Muscle of back (tissue), 11 donors: ENCODE results near the gene ACBD4. TPM values are rescaled to one million over a fixed set of nuclear protein-coding genes. Genes with fewer than 3 reads are reported as not detected.

ENCODE experiments used
- DNase-seq, 3 donors: peaks; one replicate each; pipeline versions ENCODE4 v3.0.0 to v3.0.0-alpha.2; 2013
- polyA plus RNA-seq, 10 donors: library from polyadenylated mRNA; unstranded; fragments of 120-200 nt; gene quantifications; one replicate each; pipeline ENCODE4 v1.2.1, GENCODE V29; 2013; ENCODE audit not compliant: insufficient read length in 10 of 10

Gene ACBD4
- polyA plus RNA-seq, 10 donors, result 3.9 to 7.0 (median 5.3) TPM

DNA sequence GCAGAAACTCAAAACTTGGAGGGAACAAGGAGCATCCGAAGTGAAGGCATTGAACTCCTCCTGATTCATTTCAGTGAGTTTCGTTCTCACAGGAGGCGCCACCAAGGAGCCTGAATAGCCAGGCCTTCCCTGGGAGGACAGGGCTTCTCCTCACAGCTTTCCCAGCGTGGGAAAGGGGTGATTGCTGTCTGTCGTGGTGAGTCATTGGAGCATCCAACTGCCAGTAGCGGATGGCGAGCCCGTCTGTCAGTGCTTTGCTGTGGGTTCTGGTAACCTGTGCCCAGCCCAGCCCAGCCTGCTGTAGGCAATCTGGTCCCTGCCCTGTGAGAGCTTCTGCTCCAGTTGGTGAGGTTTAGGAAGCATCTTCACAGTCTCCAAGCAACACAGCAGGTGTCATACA, 31.5 kb upstream of the ACBD4 start:
- no peak for DNase-seq

GRCh38 chr17:45104497-45104896, 31.0 kb upstream of the ACBD4 start:
- no peak for DNase-seq

DNA sequence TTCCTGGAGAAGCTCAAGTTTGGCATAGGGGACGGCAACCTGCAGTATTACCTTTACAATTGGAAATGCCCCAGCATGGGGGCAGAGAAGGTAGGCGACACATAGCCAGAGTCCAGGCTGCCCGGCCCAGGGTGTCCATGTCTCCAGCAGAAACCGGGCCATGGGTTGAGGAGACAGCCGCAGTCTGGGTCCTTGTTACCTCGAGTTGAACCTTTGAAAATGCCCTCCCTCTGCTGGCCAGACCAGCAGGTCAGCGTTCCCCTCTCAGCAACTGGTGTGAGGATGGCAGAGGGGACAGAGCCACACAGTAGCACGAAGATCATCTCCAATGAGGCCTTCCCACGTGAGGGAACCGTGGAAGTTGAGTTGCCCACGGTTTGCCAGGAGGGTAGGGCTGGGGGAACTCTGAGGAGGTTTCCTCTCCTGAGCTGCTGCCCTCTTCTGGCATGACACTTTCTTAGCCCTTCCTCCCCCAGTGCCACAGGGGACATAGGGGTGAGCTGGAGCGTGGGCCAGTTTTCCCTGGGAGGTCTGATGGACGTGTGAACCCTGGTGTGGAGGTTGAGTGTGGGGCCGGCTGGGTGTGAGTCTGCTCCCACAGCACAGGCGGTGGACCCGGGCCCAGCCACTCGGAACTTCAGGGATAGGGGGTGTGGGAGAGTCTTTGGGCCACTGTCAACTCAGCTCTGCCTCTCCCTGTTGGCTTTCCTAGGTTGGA, 30.4 kb upstream of the ACBD4 start:
- DNase-seq, result no peak

DNA sequence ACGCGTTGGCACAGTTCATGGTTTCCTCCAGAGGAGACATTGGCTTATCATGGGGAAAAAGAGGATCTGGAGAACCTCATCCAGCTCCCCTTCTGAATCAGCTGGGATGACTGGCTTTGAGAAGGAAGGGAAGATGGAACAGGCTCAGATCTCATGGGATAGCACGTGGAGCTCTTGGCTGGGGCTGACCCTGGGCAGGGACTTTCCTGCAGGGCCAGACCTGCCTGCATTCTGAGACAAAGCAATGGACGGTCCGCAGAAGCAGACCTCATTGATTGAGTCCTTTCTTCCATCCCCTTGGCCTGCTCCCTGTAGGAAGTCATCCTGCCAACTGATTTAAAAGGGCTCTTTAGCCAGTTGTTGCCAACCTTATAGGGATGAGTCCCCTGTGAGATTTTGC, 29.4 kb upstream of the ACBD4 start:
- DNase-seq, result peak in 1 of 3 donors; percentile 53

- DNase-seq, result no peak
Observed at GRCh38 chr17:45106582-45106981, 28.9 kb upstream of the ACBD4 start.

DNA sequence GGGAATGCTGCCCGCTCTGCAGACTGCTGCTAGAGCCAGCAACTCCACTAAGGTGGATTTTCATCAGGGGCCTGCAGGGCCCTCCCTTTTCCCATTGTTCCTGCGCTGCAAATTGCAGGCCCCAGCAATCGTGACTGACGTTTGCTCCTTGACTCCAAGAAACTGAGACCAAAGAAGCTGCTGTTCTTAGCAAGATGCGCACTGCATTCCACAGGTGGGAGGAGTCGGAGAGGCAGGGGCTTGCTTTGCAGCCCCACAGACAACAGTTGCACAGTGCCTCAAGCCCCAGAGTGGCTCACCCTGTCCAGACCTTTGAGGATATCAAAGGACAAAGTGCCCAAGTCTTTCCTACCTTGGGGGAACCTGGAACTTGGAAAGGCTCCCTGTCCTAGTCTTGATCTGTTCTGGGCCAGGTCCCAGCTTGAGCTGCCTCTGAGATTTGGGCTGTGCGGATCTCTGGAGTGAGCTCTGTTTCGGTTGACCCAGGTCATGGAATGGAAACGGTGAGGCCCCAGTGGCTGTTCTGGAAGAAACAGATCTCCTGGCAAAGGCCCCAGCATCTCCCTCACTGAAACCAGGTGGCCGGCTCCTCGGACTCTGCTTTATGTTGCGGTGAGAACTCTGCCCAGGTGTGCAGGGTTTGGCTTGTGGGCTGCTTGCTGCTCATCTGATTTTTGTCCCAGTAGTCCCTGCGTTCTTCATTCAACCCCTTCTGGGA, 28.0 kb upstream of the ACBD4 start:
- peak in 1 of 3 donors; percentile 78 for DNase-seq

DNA sequence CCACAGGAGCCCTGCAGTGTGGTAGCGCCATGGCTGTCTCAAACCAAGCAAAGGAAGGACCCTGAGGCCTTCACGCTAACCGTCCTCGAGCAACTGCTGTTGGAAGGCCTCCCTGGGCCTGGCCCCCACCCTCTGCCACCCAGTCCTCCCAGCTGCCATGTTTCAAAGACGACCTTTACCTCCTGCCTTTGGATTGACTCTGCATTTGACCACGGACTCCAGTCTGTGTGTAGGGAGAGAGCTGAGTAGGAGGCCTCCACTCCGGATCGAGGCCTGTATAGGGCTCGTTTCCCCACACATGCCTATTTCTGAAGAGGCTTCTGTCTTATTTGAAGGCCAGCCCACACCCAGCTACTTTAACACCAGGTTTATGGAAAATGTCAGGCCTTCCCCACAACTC, 27.4 kb upstream of the ACBD4 start:
- DNase-seq, result no peak

DNA sequence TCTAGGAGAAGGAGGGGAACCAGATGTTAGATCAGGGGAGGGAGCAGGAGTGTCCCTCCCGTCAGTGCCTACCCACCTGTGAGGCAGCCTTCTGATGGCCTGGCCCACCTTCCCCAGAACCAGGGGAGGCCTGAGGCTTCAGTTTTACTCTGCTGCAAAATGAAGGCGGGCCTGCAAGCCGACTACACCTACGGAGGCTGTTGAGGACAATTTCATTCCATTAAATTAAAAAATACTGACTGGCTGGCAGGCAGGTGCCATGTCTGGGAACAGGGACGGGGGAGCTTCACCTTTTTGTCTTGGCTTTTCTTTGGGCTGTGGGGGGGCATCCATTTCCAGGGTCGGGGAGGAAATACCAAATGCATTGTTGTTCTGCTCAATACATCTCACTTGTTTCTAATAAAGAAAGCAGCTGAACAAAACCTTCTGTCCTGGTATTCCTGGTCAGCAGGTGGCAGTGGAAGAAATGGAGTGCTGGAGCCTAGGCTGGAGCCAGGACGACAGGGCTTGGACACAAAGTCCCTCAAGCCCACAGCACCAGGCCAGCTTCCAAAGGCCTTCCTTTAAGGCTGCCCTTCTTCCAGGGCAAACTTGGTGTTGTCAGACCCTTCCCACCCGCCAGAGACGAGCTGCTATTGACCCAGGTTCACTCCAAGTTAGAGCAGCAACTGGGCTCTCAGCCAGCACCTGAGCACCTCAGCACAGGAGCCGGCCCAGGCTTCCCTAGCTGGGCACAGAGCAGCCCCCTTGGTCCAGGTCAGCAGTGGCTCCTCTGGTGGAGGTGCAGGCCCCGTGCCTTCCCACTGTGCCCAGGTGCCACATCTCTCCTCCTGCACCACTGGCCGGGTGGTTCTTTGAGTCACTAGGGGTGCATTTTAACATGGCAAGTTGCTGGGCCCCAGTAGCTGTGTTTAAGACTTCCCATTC, 26.6 kb upstream of the ACBD4 start:
- no peak for DNase-seq

DNA sequence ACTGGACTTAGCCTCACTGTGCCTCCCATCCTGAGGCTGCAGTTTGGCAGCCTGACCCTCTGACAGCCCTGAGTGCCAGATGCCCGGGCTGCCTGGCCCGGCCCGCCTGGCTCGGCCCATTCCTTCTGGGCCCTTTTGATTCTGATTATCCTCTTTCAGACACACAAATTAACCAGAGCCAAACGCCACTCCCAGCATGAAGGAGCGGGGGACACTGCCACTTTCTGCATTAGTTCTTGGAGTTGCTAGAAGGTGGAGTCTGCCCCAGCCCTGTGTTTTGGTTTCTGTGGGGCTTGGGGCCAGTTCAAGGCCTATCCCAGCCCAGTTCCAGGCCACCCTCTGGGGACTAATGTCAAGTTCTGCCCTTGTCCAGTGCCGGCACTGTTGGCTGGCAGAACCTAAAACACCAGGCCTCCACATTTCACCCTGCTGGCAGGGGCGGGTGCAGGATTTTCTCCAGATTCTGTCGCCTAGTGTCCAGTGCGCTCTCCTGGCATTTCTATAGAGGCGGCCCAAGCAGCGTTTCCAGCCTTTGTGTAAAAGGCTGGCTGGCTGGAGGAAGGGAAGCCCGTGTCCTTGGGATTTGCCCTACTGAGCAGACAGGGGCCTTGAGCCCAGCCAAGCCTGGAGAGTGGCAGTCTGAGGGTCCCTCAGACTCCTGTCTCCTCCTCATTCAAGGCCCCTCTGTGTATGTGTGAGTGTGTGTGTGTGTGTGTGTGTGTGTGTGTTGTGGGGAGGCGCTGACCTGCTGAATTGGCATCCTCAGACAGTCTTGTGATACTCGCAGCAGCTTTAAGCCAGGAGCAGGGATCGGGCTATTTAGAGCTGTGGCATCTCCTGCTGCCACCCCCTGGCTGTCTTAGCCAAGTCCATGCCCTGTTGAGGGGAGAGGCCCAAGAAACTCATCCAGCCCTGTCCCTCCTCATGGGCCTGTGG, 24.5 kb upstream of the ACBD4 start:
- no peak for DNase-seq

- DNase-seq, result no peak
Observed at GRCh38 chr17:45111850-45112249, 23.6 kb upstream of the ACBD4 start.

DNA sequence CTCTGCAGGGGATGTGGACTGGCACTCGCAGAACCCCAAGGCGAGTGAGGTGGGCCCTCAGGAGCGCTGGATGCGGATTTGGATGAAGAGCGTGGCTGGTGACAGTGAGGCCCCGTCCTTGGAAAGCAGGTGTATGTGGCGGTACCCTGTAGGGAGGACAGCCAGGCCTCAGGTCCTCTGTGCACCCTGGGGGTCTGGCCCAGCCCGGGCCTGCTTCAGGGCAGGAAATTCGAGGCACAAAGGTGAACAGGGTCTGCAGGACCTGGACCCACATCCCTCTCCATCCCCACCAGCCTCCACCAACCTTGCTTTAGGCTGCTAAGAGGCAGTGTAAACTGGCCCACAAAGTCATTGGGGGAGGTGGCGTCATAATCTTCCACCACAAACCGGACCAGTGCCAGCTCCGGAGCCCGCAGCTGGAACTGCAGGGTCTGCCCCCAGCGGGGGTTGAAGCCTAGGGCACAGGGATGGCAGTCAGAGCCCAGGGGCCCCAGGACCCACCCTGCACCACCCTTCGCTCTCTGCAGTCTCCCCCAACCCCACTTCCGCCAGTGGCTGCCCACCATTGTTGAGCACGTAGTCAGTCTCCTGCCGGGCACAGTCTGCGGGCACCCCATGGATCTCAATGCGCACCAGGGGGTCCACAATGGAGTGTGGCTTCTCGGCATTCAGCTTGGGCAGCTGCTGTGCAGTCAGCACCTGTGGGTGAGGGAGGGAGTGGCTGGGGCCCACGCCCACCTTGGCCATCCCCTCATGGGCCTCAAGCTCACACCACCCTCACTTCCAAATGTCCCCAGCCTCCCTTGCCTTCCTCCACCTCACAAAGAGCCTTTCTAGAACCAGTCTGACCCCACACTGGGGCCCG, 22.7 kb upstream of the ACBD4 start:
- DNase-seq, result no peak

GRCh38 chr17:45113424-45113754, 22.1 kb upstream of the ACBD4 start:
- DNase-seq, result no peak

DNA sequence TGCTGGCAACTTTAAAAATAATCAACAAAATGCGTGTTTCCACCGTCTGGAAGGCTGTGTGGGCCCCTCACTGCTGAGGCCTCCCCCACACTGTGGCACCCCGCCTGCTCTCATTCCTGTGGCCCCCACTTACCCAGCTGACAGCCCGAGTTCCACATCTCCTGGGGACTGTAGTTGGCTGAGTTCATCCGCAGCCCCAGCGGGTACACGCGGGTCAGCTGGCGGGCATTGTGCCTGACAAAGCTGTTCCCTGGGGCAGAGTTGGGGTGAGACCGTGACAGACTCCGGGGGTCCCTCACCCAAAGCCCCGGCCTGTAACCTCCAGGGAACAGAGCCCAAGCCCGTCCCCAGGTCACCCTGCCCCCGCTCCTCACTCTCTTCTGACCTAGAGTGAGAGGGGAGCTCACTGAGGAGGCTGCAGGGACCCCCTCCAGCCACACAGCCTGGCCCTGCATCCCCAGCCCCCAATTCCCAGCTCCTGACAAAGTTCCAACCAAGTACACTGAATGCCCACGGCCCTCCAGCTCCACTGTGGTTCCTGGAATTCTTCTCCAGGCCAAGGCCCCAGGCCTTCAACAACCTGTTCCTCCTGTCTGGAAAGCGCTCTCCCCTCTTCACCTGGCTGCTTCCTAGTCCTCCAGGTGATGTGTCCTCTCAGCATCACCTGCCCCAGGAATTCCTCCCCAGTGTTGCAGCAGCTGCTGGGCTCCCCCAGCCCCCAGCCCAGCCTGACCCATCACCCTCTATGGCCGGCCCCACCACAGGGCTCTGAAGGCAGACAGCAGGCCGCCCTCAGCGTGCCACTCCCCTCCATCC, 21.2 kb upstream of the ACBD4 start:
- no peak for DNase-seq

DNA sequence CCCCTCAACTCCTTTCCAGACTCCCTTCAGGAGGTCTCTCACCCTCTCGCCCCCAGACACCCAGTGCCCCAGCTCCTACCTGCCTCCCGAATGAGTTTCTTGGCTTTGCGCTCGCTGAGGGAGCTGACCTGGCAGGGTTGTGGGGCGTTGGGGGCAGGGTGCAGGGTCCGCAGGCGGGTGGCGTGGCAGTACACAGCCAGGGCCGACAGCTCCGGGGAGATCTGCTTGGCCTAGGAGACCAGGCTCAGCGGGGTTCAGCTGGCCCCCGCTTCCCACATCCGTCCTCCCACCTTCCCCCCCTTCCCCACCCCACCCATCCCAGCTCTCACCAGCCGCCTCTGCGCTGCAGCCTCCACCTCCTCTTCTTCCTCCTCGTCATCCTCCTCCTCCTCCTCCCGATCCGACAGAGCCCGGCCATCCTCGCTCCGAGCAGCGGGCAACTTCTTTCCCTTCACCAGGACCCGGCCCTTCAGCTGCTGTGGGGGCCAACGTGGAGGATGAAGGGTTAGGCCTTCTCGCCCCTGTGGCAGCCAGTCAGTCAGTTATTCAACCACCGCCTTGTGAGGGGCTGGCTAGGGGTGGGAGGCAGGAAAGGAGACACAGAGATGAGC, 20.4 kb upstream of the ACBD4 start:
- no peak for DNase-seq

DNA sequence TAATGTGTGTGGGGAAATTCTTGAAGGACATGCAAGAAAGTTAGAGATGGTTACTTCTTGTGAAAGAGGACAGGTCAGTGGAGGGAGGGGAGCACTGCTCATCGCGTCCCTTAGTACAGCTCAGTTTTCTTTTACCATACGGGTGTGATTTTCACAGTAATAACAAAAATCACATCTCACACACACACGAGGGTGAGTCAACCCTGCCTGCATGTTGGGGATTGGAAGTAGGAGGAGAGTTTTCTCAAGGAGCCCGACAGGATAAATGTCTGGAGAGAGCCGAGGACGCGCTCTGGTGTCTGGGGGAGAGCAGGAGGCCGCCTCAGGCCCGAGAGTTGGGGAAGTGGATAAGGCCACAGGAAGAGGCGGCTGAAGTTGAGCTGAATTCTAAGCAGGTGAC, 19.6 kb upstream of the ACBD4 start:
- DNase-seq, result no peak

DNA sequence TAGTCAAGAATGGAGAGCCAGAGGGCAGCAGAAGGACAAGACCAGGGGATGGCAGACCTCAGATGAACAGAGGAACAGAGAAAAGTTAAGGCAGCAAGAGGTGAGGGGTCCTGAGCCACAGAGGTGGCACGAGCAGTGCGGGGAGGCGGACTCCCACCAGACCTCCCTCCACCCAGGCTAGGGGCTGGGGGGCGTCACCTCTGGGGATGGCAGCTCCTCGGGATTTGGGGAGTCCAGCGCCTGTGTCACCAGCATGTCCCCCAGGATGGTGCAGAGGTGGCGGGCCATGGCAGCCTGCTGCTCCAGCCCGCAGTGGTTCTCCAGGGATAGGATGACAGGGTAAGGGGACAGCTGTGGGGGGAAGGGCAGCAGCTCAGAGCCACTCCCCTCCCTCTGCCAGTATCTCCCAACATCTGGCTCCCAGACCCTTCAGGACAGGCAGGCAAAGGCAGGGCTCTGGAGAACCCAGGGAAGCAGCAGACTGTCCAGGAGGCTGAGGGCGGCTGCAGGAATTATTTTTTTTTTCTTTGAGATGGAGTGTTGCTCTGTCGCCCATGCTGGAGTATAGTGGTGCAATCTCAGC, 19.0 kb upstream of the ACBD4 start:
- DNase-seq, result no peak

DNA sequence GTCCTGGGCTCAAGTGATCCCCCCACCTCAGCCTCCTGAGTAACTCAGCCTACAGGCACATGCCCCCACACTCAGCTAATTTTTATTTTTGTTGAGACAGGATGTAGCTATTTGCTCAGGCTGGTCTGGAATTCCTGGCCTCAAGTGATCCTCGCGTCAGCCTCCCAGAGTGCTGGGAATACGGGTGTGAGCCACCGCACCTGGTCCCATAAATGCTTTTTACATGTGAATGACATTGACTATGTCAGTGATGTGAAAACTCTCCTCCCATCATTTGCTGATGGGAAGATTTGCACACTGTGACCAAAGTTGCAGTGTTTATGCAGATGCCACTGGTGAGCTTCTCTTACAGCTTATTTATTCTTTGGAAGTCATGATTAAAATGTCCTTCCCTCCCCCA, 18.2 kb upstream of the ACBD4 start:
- DNase-seq, result no peak

DNA sequence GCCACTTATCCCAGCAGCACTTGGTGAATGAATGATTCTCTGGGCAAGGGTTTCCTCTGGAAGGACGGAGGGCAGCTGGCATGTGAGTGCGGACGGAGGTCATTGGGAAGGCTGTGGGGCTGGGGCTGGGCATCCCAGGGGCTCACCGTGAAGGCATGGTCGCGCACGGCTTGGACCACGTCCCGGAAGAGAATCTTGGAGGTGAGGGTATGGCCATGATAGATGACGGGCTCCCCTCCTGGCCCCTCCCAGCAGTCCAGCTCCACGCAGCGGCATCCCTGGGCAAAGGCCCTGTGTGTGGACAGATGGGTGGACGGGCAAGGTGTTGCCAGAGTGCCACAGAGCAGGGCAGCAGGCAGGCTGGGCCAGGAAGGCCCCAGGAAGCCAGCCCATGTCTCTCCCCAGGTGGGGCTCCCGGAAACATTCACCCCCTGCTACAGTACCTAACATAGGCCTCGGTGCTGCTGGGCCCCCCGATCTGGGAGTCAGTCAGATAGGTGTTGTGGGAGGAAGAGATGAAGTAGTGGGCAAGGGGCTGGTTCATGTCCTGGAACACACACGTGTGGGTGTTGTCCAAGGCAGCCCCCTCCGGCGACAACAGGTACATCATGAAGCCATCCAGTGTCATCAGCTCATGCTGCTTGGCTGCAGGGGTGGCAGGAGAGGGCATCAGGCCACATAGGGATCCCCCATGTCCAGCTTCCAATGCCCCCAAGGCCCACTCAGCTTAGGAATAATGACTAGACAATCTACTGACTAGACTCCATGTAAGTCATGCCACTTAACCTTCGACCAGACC, 17.4 kb upstream of the ACBD4 start:
- no peak for DNase-seq
